ENCODE data around the gene RFPL4AL1. TPM values are rescaled to one million over a fixed set of nuclear protein-coding genes. Genes with fewer than 3 reads are reported as not detected.
"Not testable (repeated sequence)": the region's sequence is repeated elsewhere in the genome, so short reads cannot be mapped to it uniquely, and the experiment has no call there.

The RFPL4AL1 gene
- total and polyA plus RNA-seq, 4 donors = not detected

- ATAC-seq (ENCODE audit: low FRiP score); H3K27me3 ChIP-seq (ENCODE audit: control insufficient read depth in 1 of 2, insufficient read depth in 2 of 2, low read length in 1 of 2); H3K9me3 ChIP-seq (ENCODE audit: control insufficient read depth, low read length); H3K36me3 ChIP-seq (ENCODE audit: control insufficient read depth in 1 of 2, insufficient read depth in 2 of 2, low read length in 1 of 2); intact Hi-C loops (cut with DNase I); H3K4me3 ChIP-seq (ENCODE audit: low read length in 2 of 2); H3K27ac ChIP-seq (ENCODE audit: low read depth in 1 of 2, low read length in 2 of 2); H3K4me1 ChIP-seq (ENCODE audit: control insufficient read depth in 1 of 2, insufficient read depth in 2 of 2, low read length in 2 of 2); DNase-seq: not testable (repeated sequence)
- WGBS, 2 donors = 83 to 94% methylated on average over 2 of the region's 3 CpGs
Measured at GRCh38 chr19:55758797-55759196, 10.1 kb upstream of the RFPL4AL1 start, which contains the start of gene RFPL4A. Gene RFPL4A, plus strand, starts transcription at chr19:55759097. Its CDS starts 2,704 bp downstream, at chr19:55761801.

DNA sequence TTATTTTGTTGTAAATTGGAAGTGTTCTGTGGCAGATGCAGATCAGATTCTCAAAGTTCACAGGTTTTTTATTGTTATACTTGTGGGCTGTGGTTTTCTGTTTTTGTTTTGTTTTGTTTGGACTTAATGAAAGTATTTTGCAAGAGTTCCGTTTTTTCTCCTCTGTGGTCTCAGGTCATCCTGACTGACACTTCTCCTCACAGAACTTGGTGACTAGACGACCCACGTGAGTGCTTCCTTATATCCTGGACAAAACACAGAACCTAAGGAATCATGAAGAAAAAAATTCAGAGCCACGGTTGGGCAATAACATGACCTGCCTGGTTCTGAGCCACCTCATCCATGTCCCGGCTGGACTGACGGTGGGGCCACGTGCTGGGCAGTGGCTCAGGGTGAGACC is 2.5 kb upstream of the RFPL4AL1 start:
- Histone ChIP-seq H3K27ac (ENCODE audit: low read depth in 1 of 2, low read length in 2 of 2) (no peak overlapping the region), H3K9me3 (ENCODE audit: control insufficient read depth, low read length) (no peaks in the 10 kb centered on the region), H3K27me3 (ENCODE audit: control insufficient read depth in 1 of 2, insufficient read depth in 2 of 2, low read length in 1 of 2) (no peaks in the 10 kb centered on the region), H3K36me3 (ENCODE audit: control insufficient read depth in 1 of 2, insufficient read depth in 2 of 2, low read length in 1 of 2) (no peaks in the 10 kb centered on the region), H3K4me3 (ENCODE audit: low read length in 2 of 2) (no peak overlapping the region), H3K4me1 (ENCODE audit: control insufficient read depth in 1 of 2, insufficient read depth in 2 of 2, low read length in 2 of 2) (no peaks in the 10 kb centered on the region)
- WGBS, 2 donors = 64 to 84% methylated on average over 7 of the region's 7 CpGs
- intact Hi-C loops (cut with DNase I) = no loop called here
- ATAC-seq (ENCODE audit: low FRiP score) (no peak), DNase-seq (no peak)

DNA sequence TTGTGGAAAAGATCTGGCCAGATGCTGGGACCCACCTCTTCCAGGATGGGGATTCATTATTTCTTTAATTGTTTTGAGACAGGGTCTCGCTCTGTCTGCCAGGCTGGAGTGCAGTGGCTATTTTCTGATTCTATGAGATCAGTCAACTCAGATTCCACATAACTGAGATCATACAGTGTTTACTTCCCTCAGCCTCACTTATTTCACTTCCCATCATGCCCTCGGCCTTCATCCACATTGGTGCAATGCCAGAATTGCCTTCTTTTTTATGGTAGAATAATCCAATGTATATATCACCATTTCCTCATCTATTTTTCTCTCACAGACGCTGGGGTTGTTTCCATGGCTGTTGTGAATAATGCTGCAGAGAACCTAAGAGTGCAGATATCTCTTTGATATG is 714 bp downstream of the RFPL4AL1 start:
- H3K27ac ChIP-seq (ENCODE audit: low read depth in 1 of 2, low read length in 2 of 2); H3K9me3 ChIP-seq (ENCODE audit: control insufficient read depth, low read length); H3K27me3 ChIP-seq (ENCODE audit: control insufficient read depth in 1 of 2, insufficient read depth in 2 of 2, low read length in 1 of 2); DNase-seq; intact Hi-C loops (cut with DNase I); H3K4me3 ChIP-seq (ENCODE audit: low read length in 2 of 2); ATAC-seq (ENCODE audit: low FRiP score); H3K36me3 ChIP-seq (ENCODE audit: control insufficient read depth in 1 of 2, insufficient read depth in 2 of 2, low read length in 1 of 2); H3K4me1 ChIP-seq (ENCODE audit: control insufficient read depth in 1 of 2, insufficient read depth in 2 of 2, low read length in 2 of 2): not testable (repeated sequence)
- 28 to 49% methylated on average over 2 of the region's 3 CpGs for WGBS, 2 donors

DNA sequence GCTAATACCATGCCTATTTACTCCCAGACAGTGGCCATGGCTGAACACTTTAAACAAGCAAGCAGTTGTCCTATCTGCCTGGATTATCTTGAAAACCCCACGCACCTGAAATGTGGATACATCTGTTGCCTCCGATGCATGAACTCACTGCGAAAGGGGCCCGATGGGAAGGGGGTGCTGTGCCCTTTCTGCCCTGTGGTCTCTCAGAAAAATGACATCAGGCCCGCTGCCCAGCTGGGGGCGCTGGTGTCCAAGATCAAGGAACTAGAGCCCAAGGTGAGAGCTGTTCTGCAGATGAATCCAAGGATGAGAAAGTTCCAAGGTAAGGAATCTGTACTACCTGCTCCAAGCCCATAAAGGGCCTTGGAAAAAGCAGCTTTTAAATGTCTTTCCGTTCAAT is 8.6 kb downstream of the RFPL4AL1 start:
- intact Hi-C loops (cut with DNase I) = no loop called here
- Histone ChIP-seq H3K27me3 (ENCODE audit: control insufficient read depth in 1 of 2, insufficient read depth in 2 of 2, low read length in 1 of 2) (peaks cover 0 to 1% of the 10 kb centered on the region in 2 donors), H3K4me3 (ENCODE audit: low read length in 2 of 2) (no peak overlapping the region), H3K4me1 (ENCODE audit: control insufficient read depth in 1 of 2, insufficient read depth in 2 of 2, low read length in 2 of 2) (no peaks in the 10 kb centered on the region), H3K9me3 (ENCODE audit: control insufficient read depth, low read length) (no peaks in the 10 kb centered on the region), H3K36me3 (ENCODE audit: control insufficient read depth in 1 of 2, insufficient read depth in 2 of 2, low read length in 1 of 2) (no peaks in the 10 kb centered on the region), H3K27ac (ENCODE audit: low read depth in 1 of 2, low read length in 2 of 2) (no peak overlapping the region)
- 27% methylated on average over 7 of the region's 7 CpGs for WGBS, 2 donors
- ATAC-seq (ENCODE audit: low FRiP score) = no peak
- no peak for DNase-seq

DNA sequence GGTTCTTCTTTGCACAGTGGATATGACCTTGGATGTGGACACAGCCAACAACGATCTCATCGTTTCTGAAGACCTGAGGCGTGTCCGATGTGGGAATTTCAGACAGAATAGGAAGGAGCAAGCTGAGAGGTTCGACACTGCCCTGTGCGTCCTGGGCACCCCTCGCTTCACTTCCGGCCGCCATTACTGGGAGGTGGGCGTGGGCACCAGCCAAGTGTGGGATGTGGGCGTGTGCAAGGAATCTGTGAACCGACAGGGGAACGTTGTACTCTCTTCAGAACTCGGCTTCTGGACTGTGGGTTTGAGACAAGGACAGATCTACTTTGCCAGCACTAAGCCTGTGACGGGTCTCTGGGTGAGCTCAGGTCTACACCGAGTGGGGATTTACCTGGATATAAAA is 9.4 kb downstream of the RFPL4AL1 start:
- no peak overlapping the region for H3K4me3 ChIP-seq (ENCODE audit: low read length in 2 of 2)
- H3K9me3 ChIP-seq (ENCODE audit: control insufficient read depth, low read length) = no peaks in the 10 kb centered on the region
- DNase-seq = no peak
- H3K27me3 ChIP-seq (ENCODE audit: control insufficient read depth in 1 of 2, insufficient read depth in 2 of 2, low read length in 1 of 2) = peaks cover 0 to 1% of the 10 kb centered on the region in 2 donors
- H3K27ac ChIP-seq (ENCODE audit: low read depth in 1 of 2, low read length in 2 of 2) = no peak overlapping the region
- intact Hi-C loops (cut with DNase I) = no loop called here
- 78 to 82% methylated on average over 16 of the region's 16 CpGs for WGBS, 2 donors
- ATAC-seq (ENCODE audit: low FRiP score) = no peak
- no peaks in the 10 kb centered on the region for H3K36me3 ChIP-seq (ENCODE audit: control insufficient read depth in 1 of 2, insufficient read depth in 2 of 2, low read length in 1 of 2)
- no peaks in the 10 kb centered on the region for H3K4me1 ChIP-seq (ENCODE audit: control insufficient read depth in 1 of 2, insufficient read depth in 2 of 2, low read length in 2 of 2)

- Histone ChIP-seq H3K27me3 (ENCODE audit: control insufficient read depth in 1 of 2, insufficient read depth in 2 of 2, low read length in 1 of 2) (peaks cover 0 to 1% of the 10 kb centered on the region in 2 donors), H3K4me3 (ENCODE audit: low read length in 2 of 2) (no peak overlapping the region), H3K4me1 (ENCODE audit: control insufficient read depth in 1 of 2, insufficient read depth in 2 of 2, low read length in 2 of 2) (no peaks in the 10 kb centered on the region), H3K9me3 (ENCODE audit: control insufficient read depth, low read length) (peaks cover 1% of the 10 kb centered on the region), H3K27ac (ENCODE audit: low read depth in 1 of 2, low read length in 2 of 2) (no peak overlapping the region), H3K36me3 (ENCODE audit: control insufficient read depth in 1 of 2, insufficient read depth in 2 of 2, low read length in 1 of 2) (no peaks in the 10 kb centered on the region)
- DNase-seq (no peak), ATAC-seq (ENCODE audit: low FRiP score) (no peak)
- intact Hi-C loops (cut with DNase I) = no loop called here
- 77 to 78% methylated on average over 5 of the region's 5 CpGs for WGBS, 2 donors
Measured at GRCh38 chr19:55781112-55781511, 12.2 kb downstream of the RFPL4AL1 start.

DNA sequence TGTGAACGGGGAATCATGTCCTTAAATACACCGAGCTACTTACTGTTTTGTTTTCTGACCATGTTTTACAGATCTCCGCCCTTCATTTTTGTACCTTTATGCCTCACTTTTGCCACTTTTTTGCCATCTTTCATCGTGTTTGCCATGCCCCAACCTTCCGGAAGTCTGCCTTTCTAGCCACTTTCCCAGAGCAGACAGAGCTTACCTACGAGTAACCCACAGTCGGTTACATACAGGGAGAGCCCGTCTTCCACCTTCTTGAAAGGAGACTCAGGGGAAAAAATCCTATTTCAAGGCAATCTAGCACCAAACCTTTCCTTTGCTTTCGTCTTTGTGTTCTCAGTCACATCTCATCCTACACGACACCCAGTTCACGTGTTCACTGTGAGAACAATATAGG is 26.1 kb downstream of the RFPL4AL1 start:
- ATAC-seq (ENCODE audit: low FRiP score) (no peak), DNase-seq (no peak)
- no peaks in the 10 kb centered on the region for H3K4me1 ChIP-seq (ENCODE audit: control insufficient read depth in 1 of 2, insufficient read depth in 2 of 2, low read length in 2 of 2)
- H3K9me3 ChIP-seq (ENCODE audit: control insufficient read depth, low read length) = no peaks in the 10 kb centered on the region
- intact Hi-C loops (cut with DNase I) = no loop called here
- no peaks in the 10 kb centered on the region for H3K27me3 ChIP-seq (ENCODE audit: control insufficient read depth in 1 of 2, insufficient read depth in 2 of 2, low read length in 1 of 2)
- WGBS, 2 donors = 91 to 94% methylated on average over 11 of the region's 11 CpGs
- no peaks in the 10 kb centered on the region for H3K36me3 ChIP-seq (ENCODE audit: control insufficient read depth in 1 of 2, insufficient read depth in 2 of 2, low read length in 1 of 2)
- no peak overlapping the region for H3K27ac ChIP-seq (ENCODE audit: low read depth in 1 of 2, low read length in 2 of 2)
- no peak overlapping the region for H3K4me3 ChIP-seq (ENCODE audit: low read length in 2 of 2)

DNA sequence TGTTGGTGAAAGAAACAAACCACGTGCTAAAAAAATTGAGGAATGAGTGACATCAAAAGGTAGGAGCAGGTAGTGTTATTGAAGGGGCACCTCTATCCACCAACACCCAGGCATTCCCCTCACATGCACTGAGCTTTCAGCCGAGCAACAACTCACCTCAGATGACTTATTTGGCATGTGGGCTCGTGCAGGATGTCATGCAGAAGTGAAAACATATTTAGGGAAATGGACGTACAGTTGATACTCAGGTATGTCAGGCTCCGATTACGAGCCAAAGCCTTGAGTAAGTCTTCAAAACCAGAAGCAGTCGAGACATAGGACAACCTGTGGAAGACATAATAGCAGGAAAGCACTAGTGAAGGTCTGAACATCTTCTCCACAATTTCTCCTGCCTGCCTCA is 32.5 kb downstream of the RFPL4AL1 start:
- Histone ChIP-seq H3K9me3 (ENCODE audit: control insufficient read depth, low read length) (peaks cover 1% of the 10 kb centered on the region), H3K4me3 (ENCODE audit: low read length in 2 of 2) (no peak overlapping the region), H3K27ac (ENCODE audit: low read depth in 1 of 2, low read length in 2 of 2) (no peak overlapping the region), H3K4me1 (ENCODE audit: control insufficient read depth in 1 of 2, insufficient read depth in 2 of 2, low read length in 2 of 2) (no peaks in the 10 kb centered on the region), H3K27me3 (ENCODE audit: control insufficient read depth in 1 of 2, insufficient read depth in 2 of 2, low read length in 1 of 2) (no peaks in the 10 kb centered on the region), H3K36me3 (ENCODE audit: control insufficient read depth in 1 of 2, insufficient read depth in 2 of 2, low read length in 1 of 2) (no peaks in the 10 kb centered on the region)
- intact Hi-C loops (cut with DNase I) = no loop called here
- ATAC-seq (ENCODE audit: low FRiP score) (no peak), DNase-seq (no peak)
- WGBS, 2 donors = 66% methylated on average over 7 of the region's 7 CpGs

GRCh38 chr19:55802281-55802680 is 33.4 kb downstream of the RFPL4AL1 start:
- Histone ChIP-seq H3K36me3 (ENCODE audit: control insufficient read depth in 1 of 2, insufficient read depth in 2 of 2, low read length in 1 of 2) (no peaks in the 10 kb centered on the region), H3K4me3 (ENCODE audit: low read length in 2 of 2) (no peak overlapping the region), H3K27me3 (ENCODE audit: control insufficient read depth in 1 of 2, insufficient read depth in 2 of 2, low read length in 1 of 2) (no peaks in the 10 kb centered on the region), H3K27ac (ENCODE audit: low read depth in 1 of 2, low read length in 2 of 2) (no peak overlapping the region), H3K4me1 (ENCODE audit: control insufficient read depth in 1 of 2, insufficient read depth in 2 of 2, low read length in 2 of 2) (no peaks in the 10 kb centered on the region), H3K9me3 (ENCODE audit: control insufficient read depth, low read length) (peaks cover 1% of the 10 kb centered on the region)
- no peak for DNase-seq
- ATAC-seq (ENCODE audit: low FRiP score) = no peak
- 83 to 85% methylated on average over 2 of the region's 2 CpGs for WGBS, 2 donors
- intact Hi-C loops (cut with DNase I) = no loop called here
